HCT116 (cell line): ENCODE data around the gene FABP1. TPM values are rescaled to one million over a fixed set of nuclear protein-coding genes. Genes with fewer than 3 reads are reported as not detected.

Experiments used
- ATAC-seq: fragments of 200-7000 bp; cut with Tn5 transposase; 2 replicates; pipeline ENCODE4 v1.9.1; 2020; ENCODE audit warnings: mild to moderate bottlenecking, moderate library complexity
- BruUV-seq: library from RNA; stranded (reverse); fragments of 400-500 nt; replicated peaks from 2 replicates; lab custom pipeline; 2021; lab: Mats Ljungman, UMichigan
- CTCF ChIA-PET: fragments of 300-600 bp; sonication (Branson Sonifier 250); formaldehyde crosslinking; loops from one replicate; lab custom pipeline; 2021; ENCODE audit warnings: antibody characterized with exemption; lab: Charles Lee
- POLR2A ChIA-PET: fragments of 300-600, 350-600 bp; sonication (Branson Sonifier 250); formaldehyde crosslinking; loops from one replicate; lab custom pipeline; 2021; ENCODE audit warnings: antibody characterized with exemption; lab: Charles Lee
- RAD21 ChIA-PET, 2 experiments: fragments of 300-600 bp; sonication (Branson Sonifier 250); formaldehyde crosslinking; loops; one replicate each; lab custom pipeline; 2023; ENCODE audit warnings: low total read pairs in 2 of 2; ENCODE audit not compliant: uncharacterized antibody in 2 of 2, unreplicated experiment in 2 of 2, low non-redundant PET in 1 of 2; lab: Charles Lee
- DNase-seq: peaks from one replicate; pipeline ENCODE4 v3.0.0-alpha.2; 2010; ENCODE audit warnings: low read depth, low spot score
- H2AFZ ChIP-seq: fragments of 200-600 bp; shearing (Covaris generic), sonication (generic); 2 replicates; pipeline ENCODE4 v1.6.1; 2017; ENCODE audit warnings: low read depth, mixed run types, mixed read lengths, antibody characterized with exemption, low read length; ENCODE audit not compliant: poor library complexity, severe bottlenecking
- H3K27ac ChIP-seq: 2 replicates; pipeline ENCODE4 v1.5.1; 2012; ENCODE audit warnings: low read depth, low read length
- H3K27me3 ChIP-seq: fragments of 200-600 bp; sonication (generic); 2 replicates; pipeline ENCODE4 v1.6.1; 2016; ENCODE audit warnings: mixed run types, low read length, mixed read lengths; ENCODE audit not compliant: insufficient read depth
- H3K36me3 ChIP-seq, 2 experiments: fragments of 200-500 bp in 1 of 2; fragments of 200-600 bp in 1 of 2; sonication (Bioruptor generic) in 1 of 2; sonication (generic) in 1 of 2; 2 replicates each; pipeline versions ENCODE4 v1.5.1 to v1.6.1; 2014 to 2016; ENCODE audit warnings: low read length in 2 of 2, inconsistent platforms in 1 of 2, mixed read lengths in 1 of 2, mixed run types in 1 of 2; ENCODE audit not compliant: insufficient read depth in 2 of 2, control insufficient read depth in 1 of 2
- H3K4me1 ChIP-seq, 2 experiments: fragments of 200-600 bp in 1 of 2; sonication (generic) in 1 of 2; 2 replicates each; pipeline versions ENCODE4 v1.5.1 to v1.6.1; 2012 to 2017; ENCODE audit warnings: low read length in 2 of 2, inconsistent platforms in 1 of 2, mild to moderate bottlenecking in 1 of 2, mixed read lengths in 1 of 2, mixed run types in 1 of 2, moderate library complexity in 1 of 2; ENCODE audit not compliant: insufficient read depth in 2 of 2, control insufficient read depth in 1 of 2
- H3K4me2 ChIP-seq: fragments of 200-600 bp; sonication (generic); 2 replicates; pipeline ENCODE4 v1.6.1; 2017; ENCODE audit warnings: mixed run types, low read length, mixed read lengths
- H3K4me3 ChIP-seq, 2 experiments: fragments of 200-600 bp in 1 of 2; sonication (generic) in 1 of 2; replicated peaks in 1 of 2; 2 replicates each; pipeline ENCODE4 v1.5.1; 2011 to 2016; ENCODE audit warnings: low read length in 2 of 2, control low read depth in 1 of 2, low read depth in 1 of 2, mild to moderate bottlenecking in 1 of 2, mixed read lengths in 1 of 2, mixed run types in 1 of 2
- H3K79me2 ChIP-seq: fragments of 200-600 bp; sonication (generic); 2 replicates; pipeline ENCODE4 v1.6.1; 2017; ENCODE audit warnings: mild to moderate bottlenecking, mixed run types, low read length, moderate library complexity, mixed read lengths; ENCODE audit not compliant: insufficient read depth
- H3K9ac ChIP-seq: fragments of 200-600 bp; sonication (generic); 2 replicates; pipeline ENCODE4 v1.6.1; 2016; ENCODE audit warnings: low read length, mixed read lengths
- H3K9me2 ChIP-seq: fragments of 200-600 bp; sonication (generic), shearing (Covaris generic); 2 replicates; pipeline ENCODE4 v1.6.1; 2017; ENCODE audit warnings: mixed run types, mild to moderate bottlenecking, moderate library complexity; ENCODE audit not compliant: insufficient read depth
- H3K9me3 ChIP-seq, 2 experiments: fragments of 200-500 bp in 1 of 2; fragments of 200-600 bp in 1 of 2; sonication (Bioruptor generic) in 1 of 2; sonication (generic) in 1 of 2; 2 replicates each; pipeline ENCODE4 v1.6.1; 2014 to 2017; ENCODE audit warnings: low read length in 2 of 2, mixed read lengths in 2 of 2, inconsistent platforms in 1 of 2, low read depth in 1 of 2, mild to moderate bottlenecking in 1 of 2, mixed run types in 1 of 2, moderate library complexity in 1 of 2; ENCODE audit not compliant: control insufficient read depth in 1 of 2, insufficient read depth in 1 of 2
- H4K20me1 ChIP-seq: fragments of 200-600 bp; sonication (generic), shearing (Covaris generic); 2 replicates; pipeline ENCODE4 v1.6.1; 2017; ENCODE audit warnings: mixed run types, mild to moderate bottlenecking, moderate library complexity; ENCODE audit not compliant: insufficient read depth
- ATF3 ChIP-seq: IDR thresholded peaks from 2 replicates; pipeline ENCODE4 v1.6.1; 2012
- CEBPB ChIP-seq: IDR thresholded peaks from 2 replicates; pipeline ENCODE4 v1.6.1; 2012; ENCODE audit warnings: low read depth
- EGR1 ChIP-seq: IDR thresholded peaks from 2 replicates; pipeline ENCODE4 v1.6.1; 2012; ENCODE audit warnings: low read depth
- ELF1 ChIP-seq: IDR thresholded peaks from 2 replicates; pipeline ENCODE4 v1.6.1; 2012; ENCODE audit warnings: low read depth, borderline replicate concordance
- EZH2 ChIP-seq: fragments of 200-600 bp; sonication (generic); IDR thresholded peaks from 2 replicates; pipeline ENCODE4 v1.6.1; 2017; ENCODE audit warnings: antibody characterized with exemption, mixed run types
- EZH2phosphoT487 ChIP-seq: fragments of 200-600 bp; IDR thresholded peaks from 2 replicates; pipeline ENCODE4 v1.6.1; 2018; ENCODE audit warnings: antibody characterized with exemption, borderline replicate concordance
- FOSL1 ChIP-seq: IDR thresholded peaks from 2 replicates; pipeline ENCODE4 v1.6.1; 2012; ENCODE audit warnings: low read depth
- JUND ChIP-seq: IDR thresholded peaks from 2 replicates; pipeline ENCODE4 v1.6.1; 2012
- POLR2A ChIP-seq: IDR thresholded peaks from 2 replicates; pipeline ENCODE4 v1.7.0; 2011; ENCODE audit warnings: borderline replicate concordance; ENCODE audit not compliant: insufficient read depth, insufficient read length; ENCODE audit errors: extremely low read depth
- POLR2AphosphoS5 ChIP-seq: IDR thresholded peaks from 2 replicates; pipeline ENCODE4 v1.6.1; 2011; ENCODE audit warnings: mild to moderate bottlenecking, low read depth, low read length, moderate library complexity
- RAD21 ChIP-seq: IDR thresholded peaks from 2 replicates; pipeline ENCODE4 v1.6.1; 2012; ENCODE audit warnings: low read depth, mild to moderate bottlenecking
- REST ChIP-seq: IDR thresholded peaks from 2 replicates; pipeline ENCODE4 v1.6.1; 2012; ENCODE audit warnings: low read depth
- SP1 ChIP-seq: IDR thresholded peaks from 2 replicates; pipeline ENCODE4 v1.6.1; 2012; ENCODE audit warnings: low read depth
- TCF7L2 ChIP-seq: IDR thresholded peaks from 2 replicates; pipeline ENCODE4 v1.7.0; 2011; ENCODE audit warnings: borderline replicate concordance, inconsistent platforms; ENCODE audit not compliant: insufficient read depth, insufficient read length; ENCODE audit errors: extremely low read depth
- ZBTB33 ChIP-seq: IDR thresholded peaks from 2 replicates; pipeline ENCODE4 v1.6.1; 2011; ENCODE audit warnings: mild to moderate bottlenecking, low read length, moderate library complexity; ENCODE audit not compliant: insufficient replicate concordance; ENCODE audit errors: extremely low read depth
- ZNF274 ChIP-seq: fragments of 200-500 bp; sonication (Bioruptor generic); IDR thresholded peaks from 2 replicates; pipeline ENCODE4 v1.6.1; 2014; ENCODE audit warnings: mild to moderate bottlenecking, low read depth, low read length, inconsistent platforms
- intact Hi-C: fragments of 100-400 bp; cut with micrococcal nuclease; formaldehyde crosslinking; loops from 2 replicates; pipeline ENCODE4 v1.10.0; 2022
- total RNA-seq: library from RNA; stranded (reverse); gene quantifications from one replicate; pipeline ENCODE4 v1.2.1, GENCODE V29; 2021; ENCODE audit not compliant: unreplicated experiment

The FABP1 gene
- total RNA-seq, 1 experiment from 2014 or later = 0.61 TPM

- H3K4me1 ChIP-seq = peaks cover 0 to 4% of the 10 kb centered on the region in 2 experiments; a peak in 1 of 4 replicates
- H3K9ac ChIP-seq = no peak overlapping the region
- intact Hi-C loops = no loop called here
- H3K9me3 ChIP-seq = no peaks in the 10 kb centered on the region
- H2AFZ ChIP-seq = no peak overlapping the region
- H3K9me2 ChIP-seq = no peaks in the 10 kb centered on the region
- no peaks in the 10 kb centered on the region for H3K36me3 ChIP-seq
- RAD21 ChIA-PET = no interaction called here
- no peak overlapping the region for H3K27ac ChIP-seq
- no peak overlapping the region for H3K4me2 ChIP-seq
- CTCF ChIA-PET = interaction anchor here (1.3 kb wide), 1 partner anchor 69 kb away, joined by 3 read pairs; no protein-coding TSS in a partner anchor
- H3K79me2 ChIP-seq = no peaks in the 10 kb centered on the region
- POLR2A ChIA-PET = no interaction called here
- H3K27me3 ChIP-seq = peaks cover 4% of the 10 kb centered on the region; the same call in 1 of the 2 replicates
- H3K4me3 ChIP-seq = no peak overlapping the region
- H4K20me1 ChIP-seq = no peaks in the 10 kb centered on the region
- DNase-seq (no peak), ATAC-seq (no peak)
- no peak for TF ChIP-seq JUND
- TF ChIP-seq EGR1 = no peak
- TF ChIP-seq FOSL1 = no peak
- no peak for TF ChIP-seq ZNF274
- TF ChIP-seq ELF1 = no peak
- no peak for TF ChIP-seq RAD21
- no peak for TF ChIP-seq REST
- TF ChIP-seq SP1 = no peak
- no peak for TF ChIP-seq ZBTB33
- TF ChIP-seq ATF3 = no peak
- TF ChIP-seq POLR2AphosphoS5 = no peak
- TF ChIP-seq CEBPB = no peak
- no peak for TF ChIP-seq EZH2phosphoT487
- no peak for TF ChIP-seq POLR2A
- no peak for TF ChIP-seq EZH2
- no peak for TF ChIP-seq TCF7L2
- TF ChIP-seq, all 23 proteins: peak for 0
- BruUV-seq = no TSS peak
Measured at GRCh38 chr2:88129313-88129959, 1.6 kb upstream of the FABP1 start.
